ENCODE results near the gene TMEM51.

Gene TMEM51

GRCh38 chr1:15222653-15223303 lies 69.2 kb downstream of the TMEM51 start:
- no peak for DNase-seq

DNA sequence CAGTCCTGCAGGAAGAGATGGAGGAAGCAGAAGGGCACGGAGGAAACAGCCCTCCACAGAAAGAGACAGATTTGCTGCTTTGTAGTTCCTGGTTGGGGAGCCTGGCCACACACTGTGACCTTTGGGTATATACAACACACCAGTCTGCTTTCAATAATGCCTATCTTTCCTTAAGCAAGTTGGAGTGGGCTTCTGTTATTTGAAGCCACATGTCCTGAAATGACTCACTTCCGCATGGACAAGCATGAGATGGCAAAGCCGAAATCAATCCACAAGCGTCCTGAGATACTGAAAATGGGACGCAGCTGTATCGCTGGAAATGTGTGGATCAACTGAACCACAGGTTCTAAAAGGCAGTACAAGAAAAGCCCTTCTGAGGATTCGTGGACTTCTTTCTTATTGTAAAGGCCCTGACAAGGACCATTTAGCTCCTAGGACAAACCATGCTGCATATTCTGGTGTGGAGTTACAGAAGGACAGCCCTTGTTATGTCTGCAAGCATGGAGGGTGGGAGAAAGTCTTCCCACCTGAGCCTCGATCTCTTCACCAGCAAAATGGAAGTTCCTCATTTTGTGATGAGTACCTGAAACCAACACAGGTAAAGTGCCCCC lies 70.8 kb downstream of the TMEM51 start:
- DNase-seq = no peak

GRCh38 chr1:15224974-15225373 lies 71.4 kb downstream of the TMEM51 start:
- DNase-seq = no peak

- DNase-seq = no peak
These were observed 71.9 kb downstream of the TMEM51 start for GRCh38 chr1:15225461-15225860.

DNA sequence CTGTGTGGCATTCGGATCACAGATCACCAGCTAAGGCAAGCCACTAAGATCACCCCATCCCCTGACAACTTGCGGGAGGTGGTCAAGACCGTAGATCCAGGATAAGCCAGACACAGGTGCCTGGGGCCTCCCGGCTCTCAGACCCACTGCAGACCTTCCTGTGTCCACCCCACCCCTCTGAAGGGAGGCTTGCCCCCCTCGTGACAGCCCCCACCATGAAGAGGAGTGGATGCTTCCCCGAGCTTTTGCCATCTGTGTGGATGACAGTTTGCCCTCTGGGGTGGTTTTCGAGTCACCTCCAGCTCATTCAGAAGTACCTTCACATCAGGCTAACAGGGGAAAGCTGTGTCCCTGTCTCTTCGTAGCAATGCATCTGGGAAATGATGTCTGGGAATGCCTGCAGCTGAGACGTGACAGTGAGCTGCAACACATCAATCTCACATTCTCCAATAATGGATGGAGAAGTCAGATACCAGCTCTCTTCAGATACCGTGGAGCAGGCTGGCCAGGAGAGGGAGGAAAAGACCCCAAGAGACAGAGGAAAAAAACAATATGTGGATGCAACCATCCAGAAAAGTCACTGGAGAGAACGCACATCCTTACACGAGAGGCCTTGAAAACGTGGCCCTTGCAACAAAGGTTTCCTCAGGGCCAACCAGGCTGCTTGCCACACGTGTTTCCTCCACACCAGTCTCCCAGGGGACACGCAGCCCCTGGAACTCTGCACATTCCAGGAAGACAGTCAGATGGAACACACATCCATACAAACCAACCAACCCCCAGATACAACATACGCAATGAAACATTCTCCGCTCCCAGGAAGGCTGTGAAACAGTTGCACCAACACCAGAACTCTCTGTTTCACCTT lies 73.1 kb downstream of the TMEM51 start:
- DNase-seq = no peak

DNA sequence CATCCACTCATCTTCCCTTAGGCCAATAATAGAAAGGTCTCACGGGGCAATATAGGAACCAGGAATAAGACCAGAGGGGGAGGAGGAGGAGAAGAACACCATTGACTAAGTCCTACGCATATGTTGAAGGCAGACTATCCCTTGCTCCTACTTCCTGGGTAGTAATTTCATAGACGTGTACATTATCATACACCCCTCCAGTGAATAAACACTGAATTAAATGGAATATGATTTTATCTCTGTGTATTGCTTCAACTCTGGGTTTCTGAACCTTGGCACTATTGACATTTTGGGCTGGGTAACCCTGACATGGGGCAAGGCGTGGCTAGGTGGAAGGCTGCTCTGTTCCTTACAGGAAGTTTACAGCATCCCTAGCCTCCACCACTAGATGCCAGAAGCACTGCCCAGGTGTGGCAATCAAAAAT lies 76.2 kb downstream of the TMEM51 start:
- DNase-seq = no peak

GRCh38 chr1:15231714-15232201 lies 78.2 kb downstream of the TMEM51 start:
- DNase-seq = no peak

- no peak for DNase-seq
These were observed 80.1 kb downstream of the TMEM51 start for GRCh38 chr1:15233689-15234088.

DNA sequence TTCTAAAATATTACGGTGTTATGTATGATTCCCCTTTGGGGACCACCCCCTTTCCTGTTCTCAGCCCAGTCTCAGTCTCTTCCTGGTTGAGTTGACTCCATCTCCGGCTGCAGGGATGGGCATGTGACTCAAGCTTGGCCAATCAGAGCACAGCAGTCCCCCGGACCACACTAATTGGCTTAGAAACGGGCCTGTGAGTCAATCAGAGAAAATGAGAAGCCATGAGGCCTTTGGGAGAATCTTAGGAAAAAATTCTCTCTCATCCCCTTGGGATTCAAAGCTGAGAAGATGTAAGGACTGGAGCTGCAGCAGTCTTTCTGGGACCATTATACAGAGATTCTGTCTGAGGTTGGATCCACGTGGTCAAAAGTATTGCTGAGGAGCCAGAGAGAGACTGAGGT lies 82.8 kb downstream of the TMEM51 start:
- DNase-seq = no peak

GRCh38 chr1:15236746-15237145 lies 83.2 kb downstream of the TMEM51 start:
- DNase-seq = no peak

DNA sequence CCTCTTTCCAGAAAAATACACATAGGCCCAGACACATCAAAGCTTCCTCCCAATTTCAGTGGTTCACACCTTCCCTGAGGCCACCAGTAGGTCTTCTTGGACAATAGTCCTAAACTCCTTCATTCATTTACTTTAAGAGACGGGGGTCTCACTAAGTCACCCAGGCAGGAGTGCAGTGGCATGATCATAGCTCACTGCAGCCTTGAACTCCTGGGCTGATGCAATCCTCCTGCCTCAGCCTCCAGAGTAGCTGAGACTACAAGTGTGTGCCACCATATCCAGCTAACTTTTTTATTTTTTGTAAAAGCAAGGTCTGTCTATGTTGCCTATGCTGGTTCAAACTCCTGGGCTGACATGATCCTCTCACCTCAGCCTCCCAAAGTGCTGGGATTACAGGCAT lies 85.2 kb downstream of the TMEM51 start:
- DNase-seq = no peak

GRCh38 chr1:15242766-15243165 lies 89.2 kb downstream of the TMEM51 start:
- no peak for DNase-seq

DNA sequence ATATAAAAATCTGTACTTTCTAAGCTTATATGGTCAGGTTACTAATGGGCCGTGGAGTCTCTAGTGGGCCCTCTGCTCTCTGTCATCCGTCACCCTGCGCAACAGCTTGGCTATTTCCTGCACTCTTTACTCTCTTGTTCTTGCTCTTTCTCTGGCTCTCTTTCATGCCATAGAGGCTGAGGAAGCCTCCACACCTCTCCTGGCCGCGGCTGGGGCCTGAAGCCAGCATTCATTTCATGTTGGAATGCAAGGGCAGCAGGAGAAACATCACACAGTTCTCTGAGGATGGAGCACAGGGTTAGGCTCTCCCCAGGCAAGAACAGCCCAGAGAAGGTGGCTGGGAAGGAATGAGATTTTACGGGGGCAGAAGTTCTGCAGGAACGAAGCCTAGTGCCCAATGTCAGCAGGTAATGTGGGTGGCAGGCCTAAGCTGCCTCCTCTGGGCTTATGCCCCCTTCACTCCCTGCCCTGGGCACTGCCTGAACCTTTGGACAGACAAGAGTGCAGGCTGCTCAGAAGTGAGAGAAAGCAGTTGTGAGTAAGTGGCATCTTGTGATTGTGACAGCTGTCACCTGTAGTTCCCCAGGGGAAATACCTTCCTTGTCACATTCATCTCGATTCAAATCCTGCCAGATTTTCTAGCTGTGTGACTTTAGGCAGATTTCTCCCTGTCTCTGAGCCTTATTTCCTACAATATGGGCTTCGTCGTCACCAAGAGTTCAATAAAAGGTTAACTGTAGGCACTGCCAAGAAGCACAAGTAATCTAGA lies 89.9 kb downstream of the TMEM51 start:
- peak; percentile 35 for DNase-seq

DNA sequence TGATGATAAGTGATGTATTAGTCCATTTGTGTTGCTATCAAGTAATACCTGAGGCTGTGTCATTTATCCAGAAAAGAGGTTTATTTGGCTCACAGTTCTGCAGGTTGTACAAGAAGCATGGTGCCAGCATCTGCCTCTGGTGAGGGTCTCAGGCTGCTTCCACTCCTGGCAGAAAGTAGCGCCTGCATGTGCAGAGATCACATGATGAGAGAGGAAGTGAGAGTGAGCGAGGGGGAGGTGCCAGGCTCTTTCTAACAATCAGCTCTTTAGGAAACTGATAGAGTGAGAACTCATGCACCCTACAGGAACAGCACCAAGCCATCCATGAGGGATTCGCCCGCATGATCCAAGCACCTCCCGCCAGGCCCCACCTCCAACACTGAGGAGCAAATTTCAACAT lies 91.3 kb downstream of the TMEM51 start:
- DNase-seq = no peak

DNA sequence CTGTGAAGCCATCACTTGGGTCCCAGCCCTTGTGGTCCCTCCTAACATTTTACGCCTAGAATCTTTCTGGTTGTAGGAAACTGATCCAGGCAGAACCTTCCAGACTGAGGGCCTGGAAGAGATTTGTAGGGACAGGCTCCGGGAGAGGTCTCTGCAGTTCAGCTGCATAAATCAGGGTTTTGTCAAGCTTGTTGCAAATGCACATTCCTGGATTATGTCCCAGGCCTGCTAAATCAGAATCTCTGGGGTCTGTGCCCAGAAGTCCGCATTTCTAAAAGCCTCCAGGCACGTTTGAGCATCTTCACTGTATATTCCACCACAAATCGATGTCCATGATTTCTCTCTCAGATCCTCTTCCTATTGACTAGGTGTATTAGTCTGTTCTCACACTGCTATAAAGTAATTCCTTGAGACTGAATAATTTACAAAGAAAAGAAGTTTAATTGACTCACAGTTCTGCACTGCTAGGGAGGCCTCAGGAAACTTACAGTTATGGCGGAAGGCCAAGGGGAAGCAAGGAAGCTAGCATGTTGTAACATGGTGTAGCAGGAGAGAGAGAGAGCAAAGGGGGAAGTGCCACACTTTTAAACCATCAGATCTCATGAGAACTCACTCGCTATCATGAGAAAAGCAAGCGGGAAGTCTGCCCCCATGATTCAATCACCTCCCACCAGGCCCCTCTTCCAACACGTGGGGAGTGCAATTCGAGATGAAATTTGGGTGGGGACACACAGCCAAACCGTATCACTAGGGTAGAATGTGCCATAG lies 92.2 kb downstream of the TMEM51 start:
- DNase-seq = no peak

- DNase-seq = peak; percentile 56
These were observed 93.5 kb downstream of the TMEM51 start, which contains the start of gene FHAD1 for GRCh38 chr1:15246960-15247614. TSS of gene FHAD1 (plus strand) at chr1:15247223. CDS start at chr1:15251785, 4,562 bp downstream.

- no peak for DNase-seq
These were observed 94.7 kb downstream of the TMEM51 start for GRCh38 chr1:15248216-15248615.

- DNase-seq = no peak
These were observed 95.5 kb downstream of the TMEM51 start for GRCh38 chr1:15249081-15249480.

DNA sequence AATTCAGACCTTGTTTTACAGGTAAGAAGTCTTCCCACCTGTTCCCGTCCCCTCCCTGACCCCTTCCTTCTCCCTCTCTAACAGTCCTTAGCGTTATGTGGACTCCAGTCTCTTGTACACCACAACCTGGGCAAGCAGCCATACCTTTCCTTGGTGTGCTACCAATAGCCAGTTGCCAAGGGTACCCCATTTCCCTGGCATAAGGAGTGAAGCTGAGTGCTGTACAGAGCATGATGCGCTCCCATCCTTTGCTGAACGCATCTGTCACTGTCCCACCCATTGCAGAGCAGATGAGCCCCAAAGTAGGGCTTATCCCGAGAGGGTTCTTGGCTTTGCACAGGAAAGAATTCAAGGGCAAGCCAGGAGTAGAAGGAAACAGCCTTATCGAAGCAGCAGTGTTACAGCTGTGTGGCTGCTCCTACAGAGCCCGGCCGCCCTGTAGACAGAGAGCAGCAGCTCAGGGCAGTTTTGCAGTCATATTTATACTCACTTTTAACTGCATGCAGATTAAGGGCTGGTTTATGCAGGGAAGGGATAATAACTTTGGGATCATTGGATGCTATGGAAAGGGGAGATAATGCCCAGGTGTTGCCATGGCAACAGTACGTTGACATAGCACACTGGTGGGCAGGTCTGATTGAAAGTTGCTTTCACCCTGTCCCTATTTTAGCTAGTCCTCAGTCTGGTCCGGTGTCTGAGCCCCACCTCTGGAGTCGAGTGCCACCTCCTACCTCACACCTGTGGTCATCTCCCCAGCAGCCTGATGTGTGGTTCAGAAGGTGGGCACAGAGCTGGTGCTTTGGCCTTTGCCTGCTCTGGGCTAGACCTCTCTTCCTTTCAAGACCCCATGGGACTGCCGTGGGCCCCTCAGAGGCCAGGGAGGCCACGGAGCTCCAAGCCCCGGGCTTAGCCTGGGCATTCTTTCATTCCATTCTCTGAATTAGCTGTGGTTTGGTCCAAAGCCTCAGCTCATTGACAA lies 98.6 kb downstream of the TMEM51 start:
- DNase-seq = no peak

GRCh38 chr1:15254559-15254958 lies 101.0 kb downstream of the TMEM51 start:
- DNase-seq = no peak

Data from NCI-H2171 treated with DMSO at 0.1 percent for 48 hours (cell line).